ENCODE results near the gene KCNK3. TPM values are rescaled to one million over a fixed set of nuclear protein-coding genes. Genes with fewer than 3 reads are reported as not detected.

The KCNK3 gene
- total RNA-seq, 1 experiment from 2014 or later, result 0.02 TPM

DNA sequence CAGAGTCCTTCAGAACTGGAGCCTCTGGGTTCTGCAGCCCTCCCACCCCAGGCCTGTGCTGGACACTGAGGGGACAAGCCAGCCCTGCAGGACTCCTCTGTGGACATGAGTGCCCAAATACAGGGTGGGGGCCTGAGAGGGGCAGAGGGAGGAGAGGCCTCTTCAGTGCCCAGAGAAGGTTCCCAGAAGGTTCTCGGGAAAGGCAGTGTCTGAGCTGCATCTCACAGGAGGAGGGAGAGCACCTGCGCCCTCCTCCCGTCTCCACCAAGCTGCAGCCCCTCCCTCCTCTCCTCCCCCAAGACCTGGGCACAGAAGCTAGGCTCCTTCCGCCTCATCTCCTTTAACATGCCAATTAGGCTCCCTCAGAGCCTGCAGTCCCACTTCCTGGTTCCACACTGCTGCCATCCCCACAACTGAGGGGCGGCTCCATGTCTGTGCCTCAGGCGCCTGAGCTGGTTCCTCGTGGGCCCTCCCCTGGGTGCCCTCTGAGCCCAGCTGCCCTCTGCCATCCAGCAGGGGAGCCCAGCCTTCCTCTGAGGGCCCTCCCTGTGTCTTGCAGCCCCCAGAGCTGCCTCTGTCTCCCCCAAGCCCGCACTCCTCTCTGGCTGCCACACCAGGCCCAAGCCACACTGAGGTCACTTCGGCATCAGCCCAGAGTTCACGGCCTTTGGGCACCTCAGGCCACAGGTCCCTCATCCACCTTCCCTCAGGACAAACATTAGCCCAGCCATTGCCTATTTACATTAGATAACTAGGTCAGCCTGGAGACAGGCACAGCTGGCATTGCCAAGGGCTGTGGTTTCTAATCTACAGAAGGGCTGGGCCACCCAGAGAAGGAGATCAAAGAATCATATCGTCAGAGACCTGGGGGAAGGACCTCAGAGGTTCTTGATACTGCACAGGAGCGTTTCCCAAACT, 28.9 kb downstream of the KCNK3 start:
- no peaks in the 10 kb centered on the region for H3K27me3 ChIP-seq
- H3K4me1 ChIP-seq, result peaks cover 16% of the 10 kb centered on the region
- no peak overlapping the region for H3K27ac ChIP-seq
- no peaks in the 10 kb centered on the region for H3K9me3 ChIP-seq (replicated peaks)
- H3K4me3 ChIP-seq, result no peak overlapping the region
- DNase-seq, result no peak
- H3K36me3 ChIP-seq, result no peaks in the 10 kb centered on the region

DNA sequence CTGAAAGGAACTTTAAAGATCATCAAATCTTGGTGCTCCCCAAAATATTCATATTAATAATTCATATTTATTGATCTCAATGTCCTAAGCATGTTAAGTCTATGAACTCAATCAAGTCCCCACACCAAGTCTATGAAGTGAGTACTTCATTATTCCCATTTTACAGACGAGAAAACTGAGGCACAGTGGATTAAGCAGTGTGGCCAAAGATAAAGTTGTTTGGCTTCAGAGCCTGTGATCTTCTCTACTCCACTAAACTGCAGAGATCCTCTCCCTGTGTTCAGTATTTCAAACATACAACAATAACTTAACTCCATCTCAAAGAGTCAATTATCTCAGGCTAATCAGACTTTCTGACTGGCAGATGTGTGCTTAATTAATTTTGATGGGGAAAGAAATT, 29.8 kb downstream of the KCNK3 start:
- no peaks in the 10 kb centered on the region for H3K27me3 ChIP-seq
- no peak overlapping the region for H3K4me3 ChIP-seq
- H3K4me1 ChIP-seq, result peaks cover 16% of the 10 kb centered on the region
- H3K27ac ChIP-seq, result no peak overlapping the region
- no peaks in the 10 kb centered on the region for H3K9me3 ChIP-seq (replicated peaks)
- no peaks in the 10 kb centered on the region for H3K36me3 ChIP-seq
- no peak for DNase-seq

DNA sequence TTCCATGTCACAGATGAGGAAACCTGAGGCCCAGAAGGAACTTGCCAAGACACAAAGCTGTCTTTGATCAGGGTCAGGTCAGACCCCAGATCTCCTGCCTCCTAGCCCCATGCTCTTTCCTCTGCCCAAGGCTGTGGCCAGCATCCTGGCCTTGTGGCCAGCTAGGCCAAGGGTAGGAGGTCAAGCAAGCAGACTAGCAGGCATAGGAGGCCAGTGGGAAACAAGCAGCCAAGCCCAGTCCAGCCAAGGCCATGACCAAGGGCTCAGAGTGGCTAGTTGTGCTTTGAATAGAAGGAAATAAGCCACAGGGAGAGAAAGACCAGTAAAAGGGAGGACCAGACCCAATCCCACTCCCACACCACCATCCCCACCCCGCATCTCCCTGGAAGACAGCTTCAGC, 30.4 kb downstream of the KCNK3 start:
- Histone ChIP-seq H3K4me3 (no peak overlapping the region), H3K36me3 (no peaks in the 10 kb centered on the region), H3K9me3 (replicated peaks) (no peaks in the 10 kb centered on the region), H3K27me3 (no peaks in the 10 kb centered on the region), H3K4me1 (peaks cover 16% of the 10 kb centered on the region), H3K27ac (no peak overlapping the region)
- no peak for DNase-seq

GRCh38 chr2:26723475-26723874, 31.0 kb downstream of the KCNK3 start:
- Histone ChIP-seq H3K36me3 (no peaks in the 10 kb centered on the region), H3K4me3 (no peak overlapping the region), H3K27ac (no peak overlapping the region), H3K27me3 (no peaks in the 10 kb centered on the region), H3K9me3 (replicated peaks) (no peaks in the 10 kb centered on the region), H3K4me1 (peaks cover 16% of the 10 kb centered on the region)
- no peak for DNase-seq

DNA sequence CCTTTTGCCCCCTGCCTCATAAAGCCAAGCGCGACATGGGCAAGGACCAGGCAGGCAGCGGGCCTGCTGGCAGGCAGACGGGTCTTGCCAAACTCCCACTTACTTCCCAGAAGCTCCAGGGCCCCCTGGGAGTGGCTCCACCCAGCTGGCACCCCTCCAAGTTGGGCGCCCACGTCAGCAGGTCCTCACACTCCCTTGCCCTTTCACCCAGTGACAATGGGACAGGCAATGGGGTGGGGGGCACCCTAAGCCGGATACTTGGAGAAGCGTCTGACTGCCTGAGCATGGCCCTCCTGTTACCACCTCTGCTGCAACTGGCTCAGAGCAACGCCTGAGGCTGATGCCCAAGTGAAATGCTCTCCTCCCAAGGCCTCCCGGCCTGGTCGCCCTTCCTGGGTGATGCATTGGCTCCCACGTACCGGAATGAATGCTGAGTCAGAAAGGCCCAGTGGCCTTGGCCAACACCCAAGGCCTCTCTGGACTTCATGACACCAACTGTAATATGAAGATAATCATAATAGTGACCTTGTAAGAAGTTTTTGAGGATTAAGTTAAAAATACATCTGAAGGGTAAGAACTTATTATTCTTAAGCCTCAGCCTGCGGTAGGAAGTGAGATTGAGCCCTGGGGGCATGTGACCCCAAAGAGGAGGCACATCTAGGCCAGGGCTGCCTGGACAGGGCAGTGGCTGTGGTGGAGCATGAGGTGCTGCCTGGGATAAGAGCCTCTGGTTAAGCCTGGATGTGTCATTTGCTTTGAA, 31.6 kb downstream of the KCNK3 start:
- DNase-seq, result peak; percentile 52 to 56
- Histone ChIP-seq H3K4me3 (no peak overlapping the region), H3K36me3 (no peaks in the 10 kb centered on the region), H3K27ac (no peak overlapping the region), H3K27me3 (no peaks in the 10 kb centered on the region), H3K9me3 (replicated peaks) (no peaks in the 10 kb centered on the region), H3K4me1 (peaks cover 16% of the 10 kb centered on the region)

GRCh38 chr2:26724784-26725520, 32.4 kb downstream of the KCNK3 start:
- peaks cover 16% of the 10 kb centered on the region for H3K4me1 ChIP-seq
- no peaks in the 10 kb centered on the region for H3K36me3 ChIP-seq
- H3K9me3 ChIP-seq (replicated peaks), result no peaks in the 10 kb centered on the region
- H3K27me3 ChIP-seq, result no peaks in the 10 kb centered on the region
- H3K4me3 ChIP-seq, result no peak overlapping the region
- DNase-seq, result no peak
- H3K27ac ChIP-seq, result no peak overlapping the region

- Histone ChIP-seq H3K36me3 (no peaks in the 10 kb centered on the region), H3K9me3 (replicated peaks) (no peaks in the 10 kb centered on the region), H3K27me3 (peaks cover 2% of the 10 kb centered on the region; the same call in 1 of the 2 replicates), H3K4me1 (peaks cover 16% of the 10 kb centered on the region), H3K27ac (no peak overlapping the region), H3K4me3 (no peak overlapping the region)
- DNase-seq, result peak; percentile 38 to 50
Observed at GRCh38 chr2:26725521-26725820, 32.9 kb downstream of the KCNK3 start.

GRCh38 chr2:26726228-26726627, 33.7 kb downstream of the KCNK3 start:
- H3K27me3 ChIP-seq, result peaks cover 4% of the 10 kb centered on the region; the same call in 1 of the 2 replicates
- H3K36me3 ChIP-seq, result no peaks in the 10 kb centered on the region
- no peak overlapping the region for H3K4me3 ChIP-seq
- no peak overlapping the region for H3K27ac ChIP-seq
- DNase-seq, result no peak
- no peaks in the 10 kb centered on the region for H3K9me3 ChIP-seq (replicated peaks)
- peaks cover 20% of the 10 kb centered on the region for H3K4me1 ChIP-seq

DNA sequence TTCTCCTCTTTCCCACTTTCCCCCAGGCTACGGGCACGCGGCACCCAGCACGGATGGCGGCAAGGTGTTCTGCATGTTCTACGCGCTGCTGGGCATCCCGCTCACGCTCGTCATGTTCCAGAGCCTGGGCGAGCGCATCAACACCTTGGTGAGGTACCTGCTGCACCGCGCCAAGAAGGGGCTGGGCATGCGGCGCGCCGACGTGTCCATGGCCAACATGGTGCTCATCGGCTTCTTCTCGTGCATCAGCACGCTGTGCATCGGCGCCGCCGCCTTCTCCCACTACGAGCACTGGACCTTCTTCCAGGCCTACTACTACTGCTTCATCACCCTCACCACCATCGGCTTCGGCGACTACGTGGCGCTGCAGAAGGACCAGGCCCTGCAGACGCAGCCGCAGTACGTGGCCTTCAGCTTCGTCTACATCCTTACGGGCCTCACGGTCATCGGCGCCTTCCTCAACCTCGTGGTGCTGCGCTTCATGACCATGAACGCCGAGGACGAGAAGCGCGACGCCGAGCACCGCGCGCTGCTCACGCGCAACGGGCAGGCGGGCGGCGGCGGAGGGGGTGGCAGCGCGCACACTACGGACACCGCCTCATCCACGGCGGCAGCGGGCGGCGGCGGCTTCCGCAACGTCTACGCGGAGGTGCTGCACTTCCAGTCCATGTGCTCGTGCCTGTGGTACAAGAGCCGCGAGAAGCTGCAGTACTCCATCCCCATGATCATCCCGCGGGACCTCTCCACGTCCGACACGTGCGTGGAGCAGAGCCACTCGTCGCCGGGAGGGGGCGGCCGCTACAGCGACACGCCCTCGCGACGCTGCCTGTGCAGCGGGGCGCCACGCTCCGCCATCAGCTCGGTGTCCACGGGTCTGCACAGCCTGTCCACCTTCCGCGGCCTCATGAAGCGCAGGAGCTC, 35.4 kb downstream of the KCNK3 start:
- Histone ChIP-seq H3K9me3 (replicated peaks) (no peaks in the 10 kb centered on the region), H3K36me3 (no peaks in the 10 kb centered on the region), H3K27me3 (peaks cover 4% of the 10 kb centered on the region; the same call in 1 of the 2 replicates), H3K4me1 (peaks cover 37% of the 10 kb centered on the region), H3K4me3 (no peak overlapping the region), H3K27ac (no peak overlapping the region)
- DNase-seq, result no peak

- DNase-seq, result no peak
- no peaks in the 10 kb centered on the region for H3K9me3 ChIP-seq (replicated peaks)
- no peaks in the 10 kb centered on the region for H3K36me3 ChIP-seq
- H3K4me3 ChIP-seq, result no peak overlapping the region
- peaks cover 40% of the 10 kb centered on the region for H3K4me1 ChIP-seq
- H3K27me3 ChIP-seq, result peaks cover 4% of the 10 kb centered on the region; the same call in 1 of the 2 replicates
- H3K27ac ChIP-seq, result no peak overlapping the region
Observed at GRCh38 chr2:26729311-26729710, 36.8 kb downstream of the KCNK3 start.

DNA sequence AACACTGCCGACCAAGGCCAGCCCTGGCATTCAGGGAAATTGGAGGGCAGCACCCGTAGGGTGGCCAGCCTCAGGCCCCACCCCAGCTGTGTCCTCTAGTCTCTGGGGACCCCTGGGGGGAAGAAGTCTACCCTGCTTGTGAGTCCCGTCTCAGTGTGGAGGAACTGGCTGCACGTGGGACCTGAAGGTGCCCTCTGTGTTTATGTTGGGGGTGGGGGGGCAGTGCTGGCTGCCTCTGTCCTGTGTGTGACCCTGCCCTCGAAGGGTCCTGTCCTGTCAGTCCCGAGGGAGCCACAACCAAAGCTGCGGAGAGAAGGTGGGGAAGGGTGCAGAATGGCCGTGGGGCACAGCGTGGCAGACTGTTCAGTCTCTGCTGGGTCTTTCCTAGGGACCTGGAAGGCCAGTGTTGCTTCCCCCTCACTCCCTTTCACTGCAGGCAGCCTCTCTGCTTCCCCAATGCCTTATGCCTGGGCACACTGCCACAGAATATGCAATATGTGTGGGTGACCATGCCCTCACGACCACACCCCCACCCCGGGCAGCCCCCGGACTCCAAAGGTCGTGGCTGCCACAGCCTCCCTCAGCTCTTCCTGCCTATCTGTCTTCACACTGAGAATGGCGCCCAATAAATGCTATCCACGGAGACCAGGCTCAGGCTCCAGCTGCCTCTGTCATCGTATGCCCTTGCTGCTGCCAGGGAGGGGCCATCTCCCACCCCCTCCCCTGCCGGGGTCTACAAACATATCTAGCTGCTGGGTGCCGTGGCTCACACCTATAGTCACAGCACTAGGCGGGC, 38.2 kb downstream of the KCNK3 start:
- DNase-seq, result no peak

GRCh38 chr2:26731714-26732113, 39.2 kb downstream of the KCNK3 start:
- H3K27me3 ChIP-seq, result peaks cover 4% of the 10 kb centered on the region; the same call in 1 of the 2 replicates
- peaks cover 29% of the 10 kb centered on the region for H3K4me1 ChIP-seq
- H3K27ac ChIP-seq, result no peak overlapping the region
- H3K9me3 ChIP-seq (replicated peaks), result no peaks in the 10 kb centered on the region
- DNase-seq, result peak; percentile 67 to 80
- H3K36me3 ChIP-seq, result no peaks in the 10 kb centered on the region
- H3K4me3 ChIP-seq, result no peak overlapping the region

More for the DNA sequence above, 38.2 kb downstream of the KCNK3 start:
- Histone ChIP-seq H3K9me3 (replicated peaks) (no peaks in the 10 kb centered on the region), H3K36me3 (no peaks in the 10 kb centered on the region), H3K27ac (no peak overlapping the region), H3K4me3 (no peak overlapping the region), H3K4me1 (peaks cover 29% of the 10 kb centered on the region), H3K27me3 (peaks cover 4% of the 10 kb centered on the region; the same call in 1 of the 2 replicates)

DNA sequence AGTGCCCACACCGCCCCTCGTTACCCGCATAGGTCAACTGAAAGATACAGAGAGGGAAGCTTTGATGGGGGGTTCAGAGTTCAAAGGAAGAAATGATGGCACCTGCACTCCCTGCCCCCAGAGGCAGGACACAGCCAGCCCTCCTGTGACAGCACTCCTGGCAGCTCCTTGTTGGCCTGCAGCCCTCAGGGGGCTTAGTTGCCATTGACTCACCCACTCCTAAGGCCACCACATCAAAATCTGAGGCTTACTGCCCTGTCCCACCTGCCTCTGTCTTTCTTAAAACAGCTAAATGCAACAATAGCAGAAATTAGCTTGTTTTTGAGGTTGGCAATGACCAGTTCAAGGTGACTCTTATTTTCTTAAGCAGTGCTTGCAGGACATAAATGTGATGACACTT, 39.9 kb downstream of the KCNK3 start:
- H3K36me3 ChIP-seq, result no peaks in the 10 kb centered on the region
- no peak overlapping the region for H3K27ac ChIP-seq
- H3K9me3 ChIP-seq (replicated peaks), result no peaks in the 10 kb centered on the region
- no peak overlapping the region for H3K4me3 ChIP-seq
- peak; percentile 75 to 88 for DNase-seq
- H3K27me3 ChIP-seq, result peaks cover 4% of the 10 kb centered on the region; the same call in 1 of the 2 replicates
- peaks cover 29% of the 10 kb centered on the region for H3K4me1 ChIP-seq
